Epithelial cell of esophagus (primary cell): Measurements from ENCODE around the gene U2AF2.

Source experiments
- DNase-seq: peaks from one replicate; pipeline ENCODE4 v3.0.0; 2010; ENCODE audit warnings: low read depth
- H3K4me3 ChIP-seq: 2 replicates; pipeline ENCODE4 v1.5.1; 2011; ENCODE audit warnings: mild to moderate bottlenecking, low read length, control low read depth
- CTCF ChIP-seq: IDR thresholded peaks from 2 replicates; pipeline ENCODE4 v1.5.1; 2011; ENCODE audit warnings: low read depth, mild to moderate bottlenecking, low read length, control low read depth, inconsistent platforms; ENCODE audit not compliant: insufficient read depth; ENCODE audit errors: missing control alignments

The U2AF2 gene

DNA sequence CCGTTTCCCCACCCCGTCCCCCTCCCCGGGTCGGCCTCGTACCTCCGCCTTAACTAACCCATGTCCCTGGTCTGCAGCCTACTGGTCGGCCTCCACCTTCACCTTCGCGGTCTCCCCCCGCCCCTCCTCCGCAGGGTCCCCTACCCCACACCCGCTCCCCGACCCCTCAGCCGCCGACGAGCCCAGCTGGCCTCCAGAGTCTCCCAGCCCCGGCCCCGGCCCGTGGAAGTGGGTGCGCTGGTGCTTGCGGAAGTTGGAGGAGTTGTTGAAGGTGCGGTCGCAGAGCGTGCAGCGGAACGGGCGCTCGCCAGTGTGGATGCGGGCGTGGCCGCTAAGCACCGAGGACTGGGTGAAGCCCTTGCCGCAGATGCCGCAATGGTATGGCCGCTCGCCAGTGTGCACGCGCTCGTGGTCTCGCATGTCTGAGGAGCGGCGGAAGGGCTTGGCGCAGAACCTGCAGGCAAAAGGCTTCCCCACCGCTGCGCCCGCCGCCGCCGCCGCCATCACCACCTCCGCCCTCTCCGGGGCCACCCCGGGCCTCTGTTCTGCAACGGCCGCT is 33.1 kb upstream of the U2AF2 start:
- DNase-seq, result no peak
- H3K4me3 ChIP-seq, result no peak overlapping the region
- TF ChIP-seq CTCF, result no peak

- TF ChIP-seq CTCF, result no peak
- no peak overlapping the region for H3K4me3 ChIP-seq
- DNase-seq, result no peak
These were observed 32.4 kb upstream of the U2AF2 start for GRCh38 chr19:55622242-55622969.

GRCh38 chr19:55623130-55623529 is 31.7 kb upstream of the U2AF2 start:
- no peak overlapping the region for H3K4me3 ChIP-seq
- no peak for TF ChIP-seq CTCF
- DNase-seq, result no peak

GRCh38 chr19:55623561-55623960 is 31.3 kb upstream of the U2AF2 start:
- no peak for TF ChIP-seq CTCF
- H3K4me3 ChIP-seq, result no peak overlapping the region
- DNase-seq, result no peak

DNA sequence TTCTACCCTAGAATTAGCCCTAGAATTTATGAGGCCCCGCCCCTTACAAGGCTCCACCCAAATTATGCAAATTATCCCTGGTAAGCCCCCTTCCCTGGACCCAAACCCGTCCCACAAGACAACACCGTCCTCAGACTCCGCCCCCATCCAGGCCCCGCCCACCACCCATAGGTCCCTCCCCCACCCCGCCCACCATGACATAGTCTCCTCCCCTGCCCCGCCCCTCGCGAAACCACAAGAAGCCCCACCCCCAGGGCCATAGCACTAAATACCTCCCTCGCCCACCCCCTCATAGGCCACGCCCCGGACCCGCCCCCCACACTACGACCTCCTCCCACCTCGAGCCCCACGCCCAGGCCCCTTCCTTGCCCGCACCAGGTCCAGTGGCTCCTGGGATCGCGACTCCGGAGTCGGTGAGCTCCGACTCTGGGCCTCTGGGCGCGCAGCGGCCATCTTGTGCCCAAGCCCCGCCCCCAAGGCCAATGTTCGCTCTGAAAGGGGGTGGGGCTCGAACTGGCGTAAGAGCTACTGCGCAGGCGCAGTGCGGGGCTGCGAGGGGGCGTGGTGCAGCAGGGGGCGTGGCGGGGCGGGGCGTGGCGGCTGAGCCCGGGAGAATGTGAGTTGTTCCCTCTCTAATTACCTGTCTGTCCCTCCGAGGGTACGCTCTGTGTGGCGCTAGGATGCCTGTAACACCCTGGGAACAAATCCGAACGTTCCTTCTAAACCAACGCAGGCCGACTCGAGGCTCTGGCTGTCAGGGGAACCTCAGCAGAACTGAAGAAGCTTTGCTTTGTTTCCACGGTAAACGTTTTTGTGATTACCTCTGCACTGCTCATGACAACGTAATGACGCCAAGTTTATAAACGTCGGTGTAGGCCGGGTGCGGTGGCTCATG is 30.5 kb upstream of the U2AF2 start, which contains the start of gene ZNF784:
ZNF784 (minus strand) TSS at position 458 of the 895 bp plus-strand sequence; CDS start at position 453, 5 bp downstream.
- peak within 1 kb of the TSS; percentile 62 for H3K4me3 ChIP-seq
- TF ChIP-seq CTCF, result no peak
- peak; percentile 92 for DNase-seq

- no peak for TF ChIP-seq CTCF
- DNase-seq, result no peak
- peak overlapping the region; percentile 62 for H3K4me3 ChIP-seq
These were observed 29.9 kb upstream of the U2AF2 start for GRCh38 chr19:55625004-55625326.
